HEK293T (cell line): Measurements from ENCODE around the gene CYP19A1.

Experiments used
- ELF4 ChIP-seq: fragments of 450-650 bp; IDR thresholded peaks from 2 replicates; pipeline ENCODE4 v1.6.1; 2017; ENCODE audit warnings: antibody characterized with exemption
- FOXA1 ChIP-seq: fragments of 450-650 bp; IDR thresholded peaks from 2 replicates; pipeline ENCODE4 v1.6.1; 2016; ENCODE audit warnings: mild to moderate bottlenecking
- FOXK2 ChIP-seq: fragments of 450-650 bp; IDR thresholded peaks from 2 replicates; pipeline ENCODE4 v1.6.1; 2016; ENCODE audit warnings: mild to moderate bottlenecking
- SP1 ChIP-seq: fragments of 450-650 bp; IDR thresholded peaks from 2 replicates; pipeline ENCODE4 v1.6.1; 2017
- SUZ12 ChIP-seq: fragments of 450-650 bp; IDR thresholded peaks from 2 replicates; pipeline ENCODE4 v1.6.1; 2016; ENCODE audit warnings: mild to moderate bottlenecking

DNA sequence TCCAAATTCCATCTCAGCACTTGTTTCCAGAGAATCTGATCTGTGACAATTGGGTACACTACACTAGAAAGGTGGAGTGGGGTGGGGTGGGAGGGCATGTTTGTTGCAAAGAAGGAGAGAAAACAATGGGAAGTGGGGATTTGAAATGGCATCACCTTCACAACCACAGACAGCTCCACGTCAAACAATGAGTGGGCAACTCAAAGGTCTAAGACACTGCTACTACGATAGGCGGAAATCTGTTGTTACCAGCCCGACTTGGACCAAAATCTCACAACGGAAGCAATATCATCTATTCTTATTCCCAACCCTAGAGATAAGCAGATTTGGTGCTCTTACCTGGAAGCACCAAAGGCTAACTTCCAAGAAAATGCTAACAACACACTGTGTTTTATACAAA is 3.3 kb downstream of the CYP19A1 start:
- no peak for TF ChIP-seq ELF4
- TF ChIP-seq FOXK2, result no peak
- TF ChIP-seq SP1, result no peak
- TF ChIP-seq SUZ12, result no peak
- no peak for TF ChIP-seq FOXA1
